NCI-H1105 treated with DMSO at 0.1 percent for 48 hours (cell line): ENCODE measurements around the gene ABI3BP.
A peak's percentile ranks its signal among the peaks of the same experiment; 100 is the strongest.
"Not testable (repeated sequence)": the region's sequence is repeated elsewhere in the genome, so short reads cannot be mapped to it uniquely, and the experiment has no call there.

Source experiments
- DNase-seq: peaks from one replicate; lab custom pipeline; 2025; lab: John Stamatoyannopoulos, UW

ABI3BP gene, protein sequence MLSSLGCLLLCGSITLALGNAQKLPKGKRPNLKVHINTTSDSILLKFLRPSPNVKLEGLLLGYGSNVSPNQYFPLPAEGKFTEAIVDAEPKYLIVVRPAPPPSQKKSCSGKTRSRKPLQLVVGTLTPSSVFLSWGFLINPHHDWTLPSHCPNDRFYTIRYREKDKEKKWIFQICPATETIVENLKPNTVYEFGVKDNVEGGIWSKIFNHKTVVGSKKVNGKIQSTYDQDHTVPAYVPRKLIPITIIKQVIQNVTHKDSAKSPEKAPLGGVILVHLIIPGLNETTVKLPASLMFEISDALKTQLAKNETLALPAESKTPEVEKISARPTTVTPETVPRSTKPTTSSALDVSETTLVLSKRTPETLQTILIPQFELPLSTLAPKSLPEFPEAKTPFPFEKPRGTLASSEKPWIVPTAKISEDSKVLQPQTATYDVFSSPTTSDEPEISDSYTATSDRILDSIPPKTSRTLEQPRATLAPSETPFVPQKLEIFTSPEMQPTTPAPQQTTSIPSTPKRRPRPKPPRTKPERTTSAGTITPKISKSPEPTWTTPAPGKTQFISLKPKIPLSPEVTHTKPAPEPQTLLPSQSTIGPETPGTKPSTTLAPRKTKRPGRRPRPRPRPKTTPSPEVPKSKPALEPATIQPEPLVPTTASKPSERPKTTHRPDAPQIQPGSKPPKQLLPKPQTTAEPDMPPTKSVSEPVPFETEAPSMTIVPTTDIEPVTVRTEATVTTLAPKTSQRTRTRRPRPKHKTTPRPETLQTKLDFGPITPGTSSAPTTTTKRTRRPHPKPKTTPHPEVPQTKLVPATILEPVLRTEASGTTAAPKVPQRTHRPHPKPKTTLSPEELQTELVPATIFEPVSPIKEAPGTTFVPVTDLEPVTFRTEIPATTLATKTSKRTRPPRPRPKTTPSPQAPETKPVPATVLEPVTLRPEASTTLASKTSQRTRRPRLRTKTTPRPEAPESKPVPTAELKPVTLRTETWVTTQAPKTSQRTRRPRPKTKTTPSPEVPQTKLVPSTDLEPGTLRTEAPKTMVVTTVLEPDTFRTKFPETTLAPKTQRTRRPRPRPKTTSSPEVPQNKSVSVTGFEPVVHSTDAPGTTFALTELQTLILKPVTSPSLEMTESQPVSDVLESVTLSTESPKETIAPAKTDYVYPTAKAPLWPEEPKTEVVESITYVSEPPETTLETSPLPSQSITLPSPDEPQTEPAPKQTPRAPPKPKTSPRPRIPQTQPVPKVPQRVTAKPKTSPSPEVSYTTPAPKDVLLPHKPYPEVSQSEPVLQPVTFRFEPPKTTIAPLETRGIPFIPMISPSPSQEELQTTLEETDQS (N-terminal part only)

DNA sequence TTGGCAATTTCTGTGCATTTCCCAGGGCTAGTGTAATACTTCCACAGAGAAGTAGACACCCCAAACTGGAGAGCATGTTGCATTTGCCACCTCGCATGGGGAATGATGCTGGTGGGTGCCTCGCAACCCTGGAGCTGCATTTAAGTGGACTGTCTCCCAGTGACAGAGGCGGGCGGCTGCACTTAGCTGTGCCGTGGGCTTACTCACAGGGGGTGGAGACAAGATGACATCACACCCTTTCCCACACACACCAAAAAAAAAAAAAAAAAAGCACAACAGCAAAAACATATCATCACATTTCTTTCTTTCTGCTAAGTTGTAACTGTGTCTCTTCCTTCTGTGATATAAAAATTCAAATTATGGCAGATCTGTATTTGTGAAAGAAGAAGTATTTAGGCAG is at the start of gene ABI3BP:
Gene ABI3BP, minus strand, starts transcription at position 113 of the 400 bp plus-strand sequence. Its CDS starts 37 bp downstream, at position 76.
- no peak for DNase-seq

DNA sequence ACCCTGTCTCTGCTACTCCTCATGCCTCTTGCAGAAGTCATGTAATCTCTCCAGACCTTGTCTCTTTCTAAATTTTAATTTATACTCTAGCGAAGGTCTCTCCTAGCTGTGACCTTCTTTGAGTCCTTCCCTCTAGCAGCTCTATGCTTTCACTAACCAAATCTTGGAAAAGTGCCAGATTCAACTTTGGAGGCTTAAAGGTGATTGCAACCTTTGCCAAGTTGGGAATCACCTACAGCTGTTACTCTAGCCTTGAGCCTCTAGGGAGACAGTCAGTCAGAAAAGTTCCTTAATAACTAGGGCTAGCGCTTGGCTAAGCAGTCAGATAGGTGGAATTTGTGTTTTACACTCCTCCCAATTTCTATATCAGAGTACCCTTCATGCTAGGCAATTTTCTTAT is 46.1 kb upstream of the ABI3BP start:
- DNase-seq = peak; percentile 81

DNA sequence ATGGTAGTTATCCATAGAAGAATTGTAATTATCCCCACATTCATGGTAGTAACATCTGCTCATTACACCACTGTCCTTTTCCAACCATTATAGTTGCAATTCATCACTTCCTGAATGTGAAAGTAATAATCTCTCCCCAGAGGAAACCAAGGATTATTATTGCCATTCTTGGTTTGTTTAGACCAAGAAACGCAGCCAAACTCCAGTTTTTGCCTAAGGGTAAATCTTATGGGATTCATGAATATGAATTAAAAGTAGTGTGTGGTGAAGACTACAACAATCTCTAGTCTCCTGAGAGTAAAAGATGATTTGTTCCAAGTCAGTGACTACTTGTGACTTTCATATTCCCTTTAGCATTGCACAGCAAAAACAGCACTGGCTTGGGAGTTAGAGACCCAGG is 45.7 kb upstream of the ABI3BP start:
- DNase-seq = no peak

DNA sequence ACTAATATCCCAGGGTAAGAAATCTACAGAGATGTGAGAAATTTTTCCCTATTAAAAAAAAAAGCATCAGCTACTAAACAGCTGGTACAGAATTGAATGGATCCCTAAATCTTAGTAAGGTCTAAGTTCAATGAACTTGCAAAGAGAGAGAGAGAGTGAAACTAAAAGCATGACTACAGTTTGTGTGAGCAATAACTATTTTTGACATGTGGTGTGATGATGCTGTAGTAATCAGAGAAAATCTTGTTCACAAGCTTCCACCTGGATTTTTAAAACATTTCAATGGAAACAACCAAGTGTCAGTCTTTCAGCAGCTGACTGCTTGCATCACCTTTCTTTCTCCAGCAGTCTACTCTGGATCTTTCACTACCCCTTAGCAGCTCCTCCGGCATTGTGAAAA is 45.2 kb upstream of the ABI3BP start:
- no peak for DNase-seq

DNA sequence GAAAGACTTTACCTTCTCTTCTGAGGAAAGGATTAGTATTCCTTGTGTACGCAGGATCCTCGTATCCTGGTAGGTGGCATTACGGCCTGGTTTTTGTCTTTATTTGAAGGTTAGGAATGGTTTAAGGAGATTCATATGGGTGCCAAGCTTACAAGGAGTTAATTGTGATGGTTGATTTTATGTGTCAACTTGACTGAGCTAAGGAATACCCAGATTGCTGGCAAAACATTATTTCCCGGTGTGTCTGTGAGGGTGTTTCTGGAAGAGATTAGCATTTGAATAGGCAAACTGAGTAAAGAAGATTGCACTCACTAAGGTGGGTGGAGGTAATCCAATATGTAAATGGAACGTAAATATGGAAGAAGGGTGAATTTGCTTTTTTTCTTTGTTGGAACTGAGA is 44.4 kb upstream of the ABI3BP start:
- DNase-seq = no peak

DNA sequence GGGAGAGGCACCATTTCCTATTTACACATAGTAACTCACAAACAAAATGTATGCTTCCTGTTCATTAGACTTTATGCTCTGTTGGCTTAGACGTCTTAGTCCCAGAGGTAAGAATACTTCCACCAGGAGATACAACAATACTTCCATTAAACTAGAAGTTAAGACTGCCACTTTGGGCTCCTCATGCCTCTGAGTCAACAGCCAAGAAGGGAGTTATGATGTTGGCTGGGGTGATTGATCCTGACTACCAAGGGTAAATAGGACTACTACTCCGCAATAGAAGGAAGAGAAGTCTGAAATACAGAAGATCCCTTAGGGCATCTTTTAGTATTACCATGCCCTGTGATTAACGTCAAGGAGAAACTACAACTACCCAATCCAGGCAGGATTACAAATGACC is 43.5 kb upstream of the ABI3BP start:
- DNase-seq = no peak

DNA sequence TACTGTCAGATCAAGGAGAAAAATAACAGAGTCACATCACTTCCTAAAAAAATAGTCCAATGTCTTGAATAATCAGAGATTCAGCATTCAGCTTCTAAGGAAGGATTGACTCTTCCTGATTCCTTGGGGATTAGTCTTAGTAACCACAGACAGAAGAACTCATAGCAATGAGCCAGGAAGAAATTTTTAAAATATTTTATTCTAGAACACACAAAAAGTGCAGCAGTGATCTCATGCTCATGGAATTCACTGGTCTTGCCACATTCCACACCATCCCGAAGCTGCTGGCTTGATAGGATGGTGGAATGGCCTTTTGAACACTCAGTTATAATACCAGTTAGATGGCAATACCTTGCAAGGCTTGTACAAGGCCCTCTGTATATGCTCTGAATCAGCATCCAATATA is 43.0 kb upstream of the ABI3BP start:
- no peak for DNase-seq

DNA sequence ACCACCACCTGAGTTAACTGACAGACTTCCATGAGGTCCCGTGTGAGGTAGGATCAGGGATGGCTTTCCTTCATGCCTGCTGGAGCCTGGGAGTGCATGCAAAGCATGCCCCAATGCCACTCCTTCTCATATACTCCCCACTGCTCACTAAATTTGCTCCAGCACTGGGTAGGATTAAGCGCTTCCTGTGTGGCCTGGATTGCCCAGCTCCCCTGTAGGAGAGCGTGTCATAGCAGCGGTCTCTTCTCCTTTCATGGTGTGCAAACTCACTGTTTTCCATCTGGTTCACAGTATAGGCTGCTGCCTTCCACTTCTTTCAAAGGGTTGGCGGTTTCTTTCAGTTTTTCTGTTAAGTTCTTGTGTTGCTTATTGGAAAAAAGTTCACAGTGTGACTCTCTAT is 34.1 kb upstream of the ABI3BP start:
- no peak for DNase-seq

DNA sequence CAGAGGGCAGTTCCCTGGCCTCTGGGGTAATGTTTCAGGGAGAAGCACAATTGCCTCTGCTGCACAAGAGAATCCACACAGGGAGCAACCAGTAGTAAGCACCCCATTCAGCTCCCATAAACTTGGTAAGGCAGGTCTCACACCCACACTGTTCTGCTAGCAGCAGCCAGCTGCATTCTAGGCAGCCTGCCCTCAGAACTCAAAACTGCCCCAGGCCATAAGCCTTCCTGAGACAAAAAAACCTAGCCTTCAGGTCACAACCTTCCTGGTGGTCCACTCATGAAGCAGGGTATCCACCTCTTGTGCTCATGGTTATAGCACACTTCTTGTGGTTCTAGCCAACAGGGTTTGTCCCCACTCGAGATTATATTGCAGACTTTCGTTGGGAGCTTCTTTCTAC is 33.7 kb upstream of the ABI3BP start:
- no peak for DNase-seq

DNA sequence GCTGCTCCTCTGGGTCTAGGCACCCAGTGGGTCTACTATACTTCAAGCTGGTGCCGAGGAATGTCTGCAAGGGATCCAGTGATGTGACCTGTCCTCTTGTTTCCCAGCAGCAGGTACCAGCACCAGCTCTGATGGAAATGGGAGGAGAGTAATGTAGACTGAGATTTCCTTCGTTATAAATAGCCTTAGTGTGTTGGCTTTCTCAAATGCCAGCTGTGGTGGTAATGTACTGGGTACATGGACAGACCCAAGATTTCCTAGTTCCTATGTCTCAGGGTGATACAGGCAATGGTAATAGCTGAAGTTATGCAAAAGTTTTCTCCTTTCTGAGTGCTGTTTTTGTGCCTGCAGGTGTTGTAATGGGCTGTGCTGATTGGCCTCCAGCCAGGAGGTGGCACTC is 33.0 kb upstream of the ABI3BP start:
- DNase-seq = no peak

DNA sequence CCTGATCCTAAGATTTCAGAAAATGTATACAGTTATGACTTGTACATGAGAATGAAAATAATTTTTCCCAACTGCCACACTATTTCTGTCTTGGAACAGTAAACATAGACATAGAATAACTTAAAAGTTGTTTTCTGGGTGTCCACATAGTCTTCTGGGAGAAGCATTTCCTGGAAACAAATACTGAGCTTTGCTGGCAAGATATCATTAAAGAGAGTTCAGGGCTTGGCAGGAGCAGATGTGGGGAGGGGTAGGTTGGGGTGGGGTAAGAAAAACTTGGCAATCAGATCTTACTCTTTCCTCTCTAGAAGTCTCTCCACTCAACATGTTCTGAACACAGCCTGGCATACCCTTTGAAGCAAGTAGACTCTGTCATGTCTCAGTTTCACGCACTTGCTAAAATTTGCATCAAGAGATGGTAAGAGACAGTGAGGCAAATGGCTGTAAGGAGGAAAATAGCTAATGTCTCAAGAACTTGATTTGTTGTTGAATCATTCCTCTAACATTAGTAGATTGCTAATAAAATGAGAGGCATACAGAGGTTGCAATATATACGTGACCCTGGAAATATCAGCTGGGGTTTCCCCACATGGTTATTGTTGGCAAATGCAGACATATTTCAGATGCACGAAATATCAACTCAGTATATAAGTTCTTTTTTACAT is 27.3 kb upstream of the ABI3BP start:
- no peak for DNase-seq

DNA sequence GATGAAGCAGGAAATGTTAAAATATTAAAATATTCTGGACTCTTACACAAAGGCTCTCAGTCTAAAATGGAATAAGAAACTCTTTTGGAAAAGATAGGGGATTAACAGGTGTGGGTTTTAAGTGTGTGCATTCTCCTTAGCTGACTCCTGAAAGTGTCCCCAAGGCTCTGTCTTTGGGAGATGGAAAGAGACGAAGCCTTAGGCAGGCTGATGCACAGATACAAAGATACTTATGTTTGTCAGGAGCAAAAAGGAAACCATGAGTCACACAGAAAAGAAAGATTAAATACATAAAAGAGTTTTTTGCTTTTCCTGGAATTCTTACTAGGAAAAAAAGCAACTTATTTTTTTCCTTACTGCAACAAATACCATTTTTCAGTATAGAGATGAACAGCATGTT is 23.8 kb upstream of the ABI3BP start:
- no peak for DNase-seq

DNA sequence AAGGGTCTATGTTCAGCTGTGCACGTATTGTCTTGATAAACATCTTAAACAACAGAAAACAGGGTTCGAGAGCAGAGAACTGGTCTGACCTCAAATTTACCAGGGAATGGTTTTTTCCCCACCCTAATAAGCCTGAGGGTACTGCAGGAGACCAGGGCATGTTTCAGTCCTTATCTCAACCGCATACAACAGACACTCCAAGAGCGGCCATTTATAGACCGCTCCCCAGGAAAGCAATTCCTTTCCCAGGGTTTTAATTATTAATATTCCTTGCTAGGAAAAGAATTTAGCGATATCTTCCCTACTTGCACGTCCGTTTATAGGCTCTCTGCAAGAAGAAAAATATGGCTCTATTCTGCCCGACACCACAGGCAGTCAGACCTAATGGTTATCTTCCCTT is 19.1 kb upstream of the ABI3BP start:
- DNase-seq = not testable (repeated sequence)

DNA sequence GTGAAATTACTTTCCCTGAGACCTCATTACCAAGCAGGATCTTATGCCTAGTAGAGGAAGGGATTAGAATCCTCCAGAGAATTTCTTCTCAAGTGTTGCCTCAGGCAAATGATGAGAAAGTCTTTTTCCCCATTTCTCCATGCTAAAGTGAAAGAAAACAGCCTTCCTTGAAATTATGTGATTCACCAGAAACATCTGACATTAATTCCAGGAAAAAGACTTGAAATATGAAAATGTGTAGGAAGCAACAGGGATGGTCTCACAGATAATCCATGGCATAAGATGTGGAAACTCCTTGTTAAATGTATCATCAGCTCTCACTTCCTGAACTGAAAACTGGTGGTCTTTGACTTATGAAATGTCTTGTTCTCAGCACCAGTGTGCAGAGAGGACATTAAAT is 17.9 kb upstream of the ABI3BP start:
- no peak for DNase-seq

DNA sequence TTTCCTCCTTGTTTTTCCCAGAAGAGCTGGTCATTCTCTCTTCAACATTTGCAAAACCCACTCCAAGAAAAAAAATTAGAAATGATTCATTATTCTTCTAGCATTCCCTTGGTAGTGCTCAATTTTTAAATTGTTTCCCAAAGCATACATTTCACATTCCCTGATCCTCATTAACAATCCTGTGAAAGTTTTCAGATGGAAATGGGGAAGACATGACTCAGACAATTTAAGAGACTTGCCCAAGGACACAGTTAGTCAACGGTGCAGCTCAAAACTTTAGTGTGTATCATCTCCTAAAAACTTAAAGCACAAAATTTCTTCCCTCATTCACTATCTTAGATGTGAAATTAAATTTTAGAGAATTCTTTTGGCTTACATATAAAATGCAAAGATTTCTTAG is 17.1 kb upstream of the ABI3BP start:
- DNase-seq = no peak

DNA sequence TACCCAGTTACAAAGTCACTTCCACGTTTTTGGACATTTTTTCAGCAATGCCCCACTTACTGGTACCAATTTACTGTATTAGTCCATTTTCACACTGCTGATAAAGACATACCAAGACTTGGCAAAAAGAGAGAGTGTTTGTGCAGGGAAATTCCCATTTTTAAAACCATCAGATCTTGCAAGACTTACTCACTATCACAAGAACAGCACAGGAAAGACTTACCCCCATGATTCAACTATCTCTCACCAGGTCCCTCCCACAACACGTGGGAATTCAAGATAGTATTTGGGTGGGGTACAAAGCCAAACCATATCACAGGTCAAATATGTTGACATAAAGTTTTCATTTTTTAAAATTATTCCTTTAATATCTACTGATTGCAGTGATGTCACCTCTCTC is 16.2 kb upstream of the ABI3BP start:
- no peak for DNase-seq

DNA sequence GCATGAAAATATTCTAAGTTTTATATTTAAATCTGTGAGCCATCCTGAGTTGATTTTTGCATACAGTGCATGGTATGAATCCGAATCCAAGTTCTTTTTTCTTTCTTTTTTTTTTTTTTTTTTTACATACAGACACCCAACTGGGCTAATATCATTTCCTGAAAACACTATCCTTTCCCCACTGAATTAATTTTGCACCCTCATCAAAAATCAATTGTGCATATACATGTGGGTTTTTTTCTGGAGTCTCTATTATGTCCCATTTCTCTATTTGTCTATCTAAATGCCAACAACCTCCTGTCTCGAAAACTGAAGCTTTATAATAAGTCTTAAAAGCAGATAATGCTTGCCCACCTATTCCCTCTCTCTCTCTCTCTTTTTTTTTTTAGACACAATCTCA is 5.9 kb upstream of the ABI3BP start:
- DNase-seq = no peak

DNA sequence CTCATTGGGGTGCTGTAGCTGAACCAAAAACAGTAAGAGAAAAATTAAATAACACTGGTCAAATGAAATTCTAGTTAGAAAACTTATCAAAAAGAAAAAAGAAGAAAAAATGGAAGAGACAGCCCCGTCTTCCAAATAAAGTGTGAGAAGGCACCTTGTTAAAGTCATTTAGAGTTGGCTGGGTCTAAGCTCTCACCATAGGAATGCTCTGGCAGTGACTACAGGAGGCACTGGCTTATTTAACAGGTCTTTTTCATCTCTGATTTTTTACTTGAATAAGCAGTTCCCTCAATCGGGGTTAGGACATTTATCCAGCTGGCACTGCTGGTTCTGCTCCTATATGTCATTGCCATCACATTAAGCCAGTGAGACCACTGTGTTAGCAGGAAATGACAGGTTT is 1.6 kb upstream of the ABI3BP start:
- DNase-seq = no peak

DNA sequence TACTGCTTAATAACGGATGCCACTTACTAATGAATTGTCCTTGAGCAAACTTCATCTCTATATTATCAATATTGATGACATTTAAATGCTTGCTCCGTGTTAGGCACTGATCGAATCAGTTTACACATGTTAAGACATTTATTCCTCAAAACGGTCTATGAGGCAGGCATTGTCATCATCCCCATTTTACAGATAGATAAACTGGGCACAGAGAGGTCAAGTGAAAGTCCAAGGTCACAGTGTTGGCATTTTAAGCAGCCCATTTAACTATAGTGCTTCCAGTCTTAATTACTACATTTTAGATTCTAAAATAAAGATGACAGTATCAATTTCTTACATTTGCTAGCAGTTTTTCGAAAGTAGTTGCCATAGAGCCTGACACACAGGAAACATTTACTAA is 966 bp upstream of the ABI3BP start:
- DNase-seq = no peak

DNA sequence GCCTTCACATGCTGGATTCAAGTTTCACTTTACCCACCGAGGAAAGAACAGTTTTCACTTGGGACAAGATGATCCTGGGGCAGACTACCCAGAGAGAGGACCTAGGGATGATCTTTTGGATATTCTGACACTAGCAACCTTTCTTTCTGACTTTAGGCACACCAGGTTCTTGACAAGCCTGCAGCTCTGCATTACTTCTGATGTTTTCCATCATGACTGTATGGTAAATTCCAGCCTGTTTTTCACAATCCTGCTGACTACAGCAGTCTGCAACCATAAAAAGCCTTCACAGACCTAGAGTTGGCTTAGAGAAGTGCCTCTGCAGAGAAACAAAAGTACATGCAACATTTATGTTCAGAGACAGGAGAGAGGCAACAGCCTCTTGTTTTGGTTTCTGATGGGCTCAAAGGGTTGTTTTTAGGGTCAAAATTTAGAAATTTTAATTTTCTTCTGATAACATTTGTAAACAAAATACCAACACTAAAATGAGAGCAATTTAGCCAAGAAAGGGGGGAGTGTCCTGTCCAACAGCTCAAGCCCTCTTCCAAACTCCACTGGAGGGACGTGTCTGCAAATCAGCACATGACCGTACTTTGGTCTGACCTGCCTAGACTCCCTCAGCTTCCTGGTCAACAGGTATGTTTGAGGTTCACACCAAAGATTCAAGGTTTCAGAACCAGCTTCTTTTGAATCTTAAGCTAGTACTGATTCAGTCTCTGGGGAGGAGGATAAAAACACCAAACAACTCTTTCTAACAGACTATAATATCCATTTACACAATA is 799 bp downstream of the ABI3BP start:
- no peak for DNase-seq

DNA sequence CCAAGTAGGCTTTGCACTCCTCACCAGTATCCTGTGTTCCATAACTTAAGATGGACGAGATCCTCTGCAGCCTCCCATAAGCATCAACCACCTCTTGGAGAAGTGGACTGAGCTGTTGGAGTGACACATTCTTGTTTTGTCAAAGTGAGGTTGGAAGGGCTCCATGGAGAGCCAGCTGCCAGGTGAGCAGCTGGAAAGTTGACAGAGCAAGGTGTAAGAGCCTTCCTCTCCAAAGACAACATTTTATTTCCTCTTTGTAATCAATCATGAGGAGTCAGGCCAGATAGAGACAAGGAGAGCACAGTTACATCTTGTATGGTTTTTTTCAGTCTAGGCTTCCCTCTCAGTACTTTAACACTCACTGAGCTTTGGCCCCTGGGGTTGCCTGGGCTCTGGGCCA is 5.1 kb downstream of the ABI3BP start:
- peak; percentile 29 for DNase-seq
